MCF 10A (cell line): ENCODE measurements around the gene NUP214. TPM values are rescaled to one million over a fixed set of nuclear protein-coding genes. Genes with fewer than 3 reads are reported as not detected.

ENCODE experiments used
- BruUV-seq: library from RNA; stranded (reverse); fragments of 400-500 nt; replicated peaks from 2 replicates; lab custom pipeline; 2021; lab: Mats Ljungman, UMichigan
- CTCF ChIA-PET: fragments of 300-600 bp; sonication (Branson Sonifier 250); formaldehyde crosslinking; extraction: SDS; loops from one replicate; lab custom pipeline; 2021; ENCODE audit warnings: antibody characterized with exemption, inconsistent platforms; lab: Yijun Ruan, JAX
- POLR2A ChIA-PET: fragments of 300-600, 350-650 bp; sonication (Branson Sonifier 250); formaldehyde crosslinking; extraction: SDS; loops from one replicate; lab custom pipeline; 2020; ENCODE audit warnings: antibody characterized with exemption, inconsistent platforms; lab: Yijun Ruan, JAX
- DNase-seq: peaks from one replicate; pipeline ENCODE4 v3.0.0-alpha.2; 2018; ENCODE audit not compliant: unreplicated experiment
- H3K27ac Mint-ChIP-seq: one replicate; pipeline ENCODE4 v1.8.0; 2022; ENCODE audit warnings: mild to moderate bottlenecking, low read depth, mixed read lengths; ENCODE audit not compliant: unreplicated experiment
- H3K27me3 Mint-ChIP-seq: one replicate; pipeline ENCODE4 v1.8.0; 2022; ENCODE audit warnings: mixed read lengths; ENCODE audit not compliant: insufficient read depth, unreplicated experiment
- H3K36me3 Mint-ChIP-seq: one replicate; pipeline ENCODE4 v1.8.0; 2022; ENCODE audit warnings: mild to moderate bottlenecking, moderate library complexity, mixed read lengths; ENCODE audit not compliant: insufficient read depth, unreplicated experiment
- H3K4me1 Mint-ChIP-seq: one replicate; pipeline ENCODE4 v1.8.0; 2022; ENCODE audit warnings: mixed read lengths; ENCODE audit not compliant: insufficient read depth, unreplicated experiment
- H3K4me3 Mint-ChIP-seq: one replicate; pipeline ENCODE4 v1.8.0; 2022; ENCODE audit warnings: mild to moderate bottlenecking, moderate library complexity, mixed read lengths; ENCODE audit not compliant: unreplicated experiment
- H3K9me3 Mint-ChIP-seq: one replicate; pipeline ENCODE4 v1.8.0; 2022; ENCODE audit warnings: mixed read lengths; ENCODE audit not compliant: unreplicated experiment
- intact Hi-C: fragments of 100-400 bp; cut with micrococcal nuclease; formaldehyde crosslinking; loops from 2 replicates; pipeline ENCODE4 v1.14.1; 2022
- total RNA-seq: library from RNA; stranded (reverse); gene quantifications from 2 replicates; pipeline ENCODE4 v1.2.3, GENCODE V29; 2022
- TF ChIP-seq, protein P1 (sequence below): fragments of 200-600 bp; IDR thresholded peaks from one replicate; pipeline ENCODE4 v1.8.0; 2022; ENCODE audit warnings: antibody characterized with exemption, mild to moderate bottlenecking; ENCODE audit not compliant: unreplicated experiment

NUP214 gene
- total RNA-seq, 1 experiment from 2014 or later, result 41.8 TPM

GRCh38 chr9:131180454-131180853 lies 55.1 kb downstream of the NUP214 start:
- DNase-seq, result no peak
- TF ChIP-seq, protein P1, sequence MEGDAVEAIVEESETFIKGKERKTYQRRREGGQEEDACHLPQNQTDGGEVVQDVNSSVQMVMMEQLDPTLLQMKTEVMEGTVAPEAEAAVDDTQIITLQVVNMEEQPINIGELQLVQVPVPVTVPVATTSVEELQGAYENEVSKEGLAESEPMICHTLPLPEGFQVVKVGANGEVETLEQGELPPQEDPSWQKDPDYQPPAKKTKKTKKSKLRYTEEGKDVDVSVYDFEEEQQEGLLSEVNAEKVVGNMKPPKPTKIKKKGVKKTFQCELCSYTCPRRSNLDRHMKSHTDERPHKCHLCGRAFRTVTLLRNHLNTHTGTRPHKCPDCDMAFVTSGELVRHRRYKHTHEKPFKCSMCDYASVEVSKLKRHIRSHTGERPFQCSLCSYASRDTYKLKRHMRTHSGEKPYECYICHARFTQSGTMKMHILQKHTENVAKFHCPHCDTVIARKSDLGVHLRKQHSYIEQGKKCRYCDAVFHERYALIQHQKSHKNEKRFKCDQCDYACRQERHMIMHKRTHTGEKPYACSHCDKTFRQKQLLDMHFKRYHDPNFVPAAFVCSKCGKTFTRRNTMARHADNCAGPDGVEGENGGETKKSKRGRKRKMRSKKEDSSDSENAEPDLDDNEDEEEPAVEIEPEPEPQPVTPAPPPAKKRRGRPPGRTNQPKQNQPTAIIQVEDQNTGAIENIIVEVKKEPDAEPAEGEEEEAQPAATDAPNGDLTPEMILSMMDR, result no peak
- no peaks in the 10 kb centered on the region for H3K9me3 Mint-ChIP-seq
- no TSS peak for BruUV-seq
- ChIA-PET CTCF (interaction anchor here (1.4 to 8.7 kb wide), 2 partner anchors 34 to 155 kb away, joined by 4 to 103 read pairs; no protein-coding TSS in a partner anchor), POLR2A (interaction anchor here (0.6 to 0.9 kb wide), 2 partner anchors 55 to 198 kb away, joined by 3 to 7 read pairs; partner anchors contain the start of gene NUP214)
- no peak overlapping the region for H3K27ac Mint-ChIP-seq
- intact Hi-C loops, result no loop called here
- no peak overlapping the region for H3K4me3 Mint-ChIP-seq
- no peaks in the 10 kb centered on the region for H3K4me1 Mint-ChIP-seq
- no peaks in the 10 kb centered on the region for H3K27me3 Mint-ChIP-seq
- H3K36me3 Mint-ChIP-seq, result peaks cover 83% of the 10 kb centered on the region

- TF ChIP-seq, protein P1, result peak; percentile 17
- CTCF ChIA-PET, result interaction anchor here (0.6 to 8.7 kb wide), 4 partner anchors 28 to 419 kb away, joined by 3 to 103 read pairs (median 3); no protein-coding TSS in a partner anchor
- no peaks in the 10 kb centered on the region for H3K9me3 Mint-ChIP-seq
- POLR2A ChIA-PET, result interaction anchor here (0.6 to 1.1 kb wide), 2 partner anchors 56 to 198 kb away, joined by 3 read pairs; partner anchors contain the start of gene NUP214
- no peaks in the 10 kb centered on the region for H3K27me3 Mint-ChIP-seq
- no peak overlapping the region for H3K27ac Mint-ChIP-seq
- no peaks in the 10 kb centered on the region for H3K4me1 Mint-ChIP-seq
- intact Hi-C loops, result no loop called here
- peak; percentile 8 for DNase-seq
- no TSS peak for BruUV-seq
- H3K36me3 Mint-ChIP-seq, result peaks cover 83% of the 10 kb centered on the region
- no peak overlapping the region for H3K4me3 Mint-ChIP-seq
Measured at GRCh38 chr9:131181091-131181681, 55.8 kb downstream of the NUP214 start.

DNA sequence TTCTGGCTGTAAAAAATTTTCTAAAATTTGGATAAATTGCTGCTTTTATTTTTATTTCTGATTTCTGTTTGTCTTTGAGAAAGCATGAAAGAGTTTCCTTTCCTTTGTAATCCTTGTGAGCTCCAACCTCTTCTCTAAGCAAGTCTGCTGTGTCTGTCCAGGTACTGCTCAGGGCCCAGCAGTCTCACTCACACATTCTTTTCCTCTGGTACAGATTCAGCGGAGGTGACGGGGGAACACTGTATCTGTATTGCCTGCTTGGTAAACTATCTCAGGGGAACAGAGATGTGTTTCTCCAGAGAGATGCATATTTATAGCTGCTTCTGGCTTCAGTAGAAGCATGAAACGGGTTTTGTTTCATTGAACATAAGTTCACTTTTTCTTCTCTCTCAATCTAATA lies 60.5 kb downstream of the NUP214 start:
- no TSS peak for BruUV-seq
- Mint-ChIP-seq H3K27ac (no peak overlapping the region), H3K4me1 (peaks cover 14% of the 10 kb centered on the region), H3K27me3 (no peaks in the 10 kb centered on the region), H3K4me3 (no peak overlapping the region), H3K9me3 (no peaks in the 10 kb centered on the region), H3K36me3 (peaks cover 77% of the 10 kb centered on the region)
- TF ChIP-seq, protein P1, result no peak
- no peak for DNase-seq
- ChIA-PET POLR2A (no interaction called here), CTCF (interaction anchor here (0.5 to 1.8 kb wide), 3 partner anchors 151 to 1320 kb away, joined by 3 to 5 read pairs (median 4); no protein-coding TSS in a partner anchor)
- intact Hi-C loops, result no loop called here

DNA sequence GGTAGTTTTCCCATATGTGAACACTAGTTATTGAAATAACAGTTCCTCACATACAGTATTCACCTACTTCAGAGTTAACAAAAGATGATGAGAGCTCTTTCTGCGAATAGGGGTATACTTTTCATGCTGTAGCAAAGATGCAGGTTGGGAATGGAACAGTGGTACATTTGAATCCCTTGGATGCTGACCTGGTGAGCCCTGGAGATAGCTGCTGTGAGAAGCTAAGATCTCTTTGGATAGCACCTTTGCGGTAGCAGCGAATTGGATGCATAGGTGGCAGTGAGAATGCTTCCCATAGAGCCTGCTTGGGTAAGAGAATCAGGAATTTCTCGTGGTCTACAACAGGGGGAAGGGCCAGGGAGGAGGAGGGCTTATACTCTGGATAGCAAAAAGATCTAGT lies 61.2 kb downstream of the NUP214 start:
- H3K9me3 Mint-ChIP-seq, result no peaks in the 10 kb centered on the region
- no TSS peak for BruUV-seq
- H3K4me1 Mint-ChIP-seq, result peaks cover 17% of the 10 kb centered on the region

More for the DNA sequence above, 61.2 kb downstream of the NUP214 start:
- intact Hi-C loops, result no loop called here
- no peak for DNase-seq
- TF ChIP-seq, protein P1, result no peak
- ChIA-PET CTCF (interaction anchor here (0.6 to 1.8 kb wide), 2 partner anchors 150 to 1662 kb away, joined by 3 to 5 read pairs; no protein-coding TSS in a partner anchor), POLR2A (no interaction called here)
- no peak overlapping the region for H3K27ac Mint-ChIP-seq
- no peak overlapping the region for H3K4me3 Mint-ChIP-seq
- H3K27me3 Mint-ChIP-seq, result no peaks in the 10 kb centered on the region
- peaks cover 70% of the 10 kb centered on the region for H3K36me3 Mint-ChIP-seq
